Stimulated activated CD8-positive, alpha-beta memory T cell treated with anti-CD3 and anti-CD28 coated beads, Interleukin-12 subunit alpha, Interleukin-12 subunit beta, amount 100 ng/mL, for 24 hours (primary cell): ENCODE measurements around the gene RGPD3.
"Not testable (repeated sequence)": the region's sequence is repeated elsewhere in the genome, so short reads cannot be mapped to it uniquely, and the experiment has no call there.

Experiments used
- DNase-seq: peaks from one replicate; pipeline ENCODE4 v3.0.0-alpha.2; 2020; ENCODE audit errors: extremely low read depth

Gene RGPD3

GRCh38 chr2:106468107-106468506, at the start of gene RGPD3:
RGPD3 (minus strand) TSS chr2:106468413; CDS start chr2:106468288, 125 bp downstream.
- DNase-seq: not testable (repeated sequence)

GRCh38 chr2:106517329-106517728, 49.1 kb upstream of the RGPD3 start:
- DNase-seq: no peak

GRCh38 chr2:106516864-106517263, 48.7 kb upstream of the RGPD3 start:
- DNase-seq: no peak

GRCh38 chr2:106516436-106516835, 48.2 kb upstream of the RGPD3 start:
- no peak for DNase-seq

- not testable (repeated sequence) for DNase-seq
These were observed 46.6 kb upstream of the RGPD3 start for GRCh38 chr2:106514827-106515226.

GRCh38 chr2:106513391-106513790, 45.2 kb upstream of the RGPD3 start:
- not testable (repeated sequence) for DNase-seq

GRCh38 chr2:106511934-106512333, 43.7 kb upstream of the RGPD3 start:
- DNase-seq: not testable (repeated sequence)

GRCh38 chr2:106511476-106511901, 43.3 kb upstream of the RGPD3 start:
- not testable (repeated sequence) for DNase-seq

- not testable (repeated sequence) for DNase-seq
These were observed 42.6 kb upstream of the RGPD3 start for GRCh38 chr2:106510791-106511190.

- DNase-seq: not testable (repeated sequence)
These were observed 41.2 kb upstream of the RGPD3 start for GRCh38 chr2:106509374-106509770.

- not testable (repeated sequence) for DNase-seq
These were observed 40.6 kb upstream of the RGPD3 start for GRCh38 chr2:106508660-106509373.

- not testable (repeated sequence) for DNase-seq
These were observed 37.9 kb upstream of the RGPD3 start for GRCh38 chr2:106506002-106506687.

- not testable (repeated sequence) for DNase-seq
These were observed 36.6 kb upstream of the RGPD3 start for GRCh38 chr2:106504787-106505186.

- DNase-seq: not testable (repeated sequence)
These were observed 36.0 kb upstream of the RGPD3 start for GRCh38 chr2:106504192-106504591.

- DNase-seq: not testable (repeated sequence)
These were observed 34.1 kb upstream of the RGPD3 start for GRCh38 chr2:106502351-106502750.

GRCh38 chr2:106500350-106500749, 32.1 kb upstream of the RGPD3 start:
- not testable (repeated sequence) for DNase-seq

GRCh38 chr2:106498549-106498948, 30.3 kb upstream of the RGPD3 start:
- not testable (repeated sequence) for DNase-seq

GRCh38 chr2:106492913-106493312, 24.7 kb upstream of the RGPD3 start:
- not testable (repeated sequence) for DNase-seq

- not testable (repeated sequence) for DNase-seq
These were observed 24.2 kb upstream of the RGPD3 start for GRCh38 chr2:106492399-106492798.

- DNase-seq: not testable (repeated sequence)
These were observed 21.5 kb upstream of the RGPD3 start for GRCh38 chr2:106489701-106490100.

GRCh38 chr2:106487386-106488191, 19.4 kb upstream of the RGPD3 start:
- DNase-seq: not testable (repeated sequence)
